ENCODE results near the gene SLC46A2.

The SLC46A2 gene, protein sequence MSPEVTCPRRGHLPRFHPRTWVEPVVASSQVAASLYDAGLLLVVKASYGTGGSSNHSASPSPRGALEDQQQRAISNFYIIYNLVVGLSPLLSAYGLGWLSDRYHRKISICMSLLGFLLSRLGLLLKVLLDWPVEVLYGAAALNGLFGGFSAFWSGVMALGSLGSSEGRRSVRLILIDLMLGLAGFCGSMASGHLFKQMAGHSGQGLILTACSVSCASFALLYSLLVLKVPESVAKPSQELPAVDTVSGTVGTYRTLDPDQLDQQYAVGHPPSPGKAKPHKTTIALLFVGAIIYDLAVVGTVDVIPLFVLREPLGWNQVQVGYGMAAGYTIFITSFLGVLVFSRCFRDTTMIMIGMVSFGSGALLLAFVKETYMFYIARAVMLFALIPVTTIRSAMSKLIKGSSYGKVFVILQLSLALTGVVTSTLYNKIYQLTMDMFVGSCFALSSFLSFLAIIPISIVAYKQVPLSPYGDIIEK

DNA sequence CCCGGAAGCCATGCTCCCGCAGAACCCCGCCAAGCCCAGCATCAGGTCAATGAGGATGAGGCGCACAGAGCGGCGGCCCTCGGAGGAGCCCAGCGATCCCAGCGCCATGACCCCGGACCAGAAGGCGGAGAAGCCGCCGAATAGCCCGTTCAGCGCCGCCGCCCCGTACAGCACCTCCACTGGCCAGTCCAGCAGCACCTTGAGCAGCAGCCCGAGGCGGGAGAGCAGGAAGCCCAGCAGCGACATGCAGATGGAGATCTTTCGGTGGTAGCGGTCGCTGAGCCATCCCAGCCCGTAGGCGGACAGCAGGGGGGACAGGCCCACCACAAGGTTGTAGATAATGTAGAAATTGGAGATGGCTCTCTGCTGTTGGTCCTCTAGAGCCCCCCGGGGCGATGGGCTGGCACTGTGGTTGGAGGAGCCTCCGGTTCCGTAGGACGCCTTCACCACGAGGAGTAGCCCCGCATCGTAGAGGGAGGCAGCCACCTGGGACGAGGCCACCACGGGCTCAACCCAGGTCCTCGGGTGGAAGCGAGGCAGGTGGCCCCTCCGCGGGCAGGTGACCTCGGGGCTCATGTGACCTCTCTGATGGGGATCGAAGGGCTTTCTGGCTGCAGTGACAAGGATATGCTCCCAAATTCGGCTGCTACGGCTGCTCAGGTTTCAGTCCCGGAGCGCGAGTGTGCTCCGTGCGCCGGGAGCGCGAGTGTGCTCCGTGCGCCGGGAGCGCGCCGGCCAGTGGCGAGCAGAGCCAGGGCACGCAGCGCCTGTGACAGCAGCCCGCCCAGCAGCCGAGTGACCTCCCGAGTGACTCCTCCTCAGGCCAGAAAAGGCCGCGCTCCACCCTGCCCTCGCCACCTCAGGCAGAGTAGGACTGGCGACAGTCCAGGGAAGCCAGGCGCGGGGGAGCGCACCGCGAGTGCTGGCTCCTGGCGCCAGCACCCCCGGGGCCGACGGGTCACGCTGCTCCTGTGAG is at the start of gene SLC46A2:
SLC46A2 (minus strand) TSS at position 771 of the 976 bp plus-strand sequence; CDS start at position 576, 195 bp downstream.
- FAIRE-seq, result no peak
- no peak for DNase-seq (ENCODE audit: extremely low spot score, insufficient read length, low read depth)

GRCh38 chr9:112939418-112939817 is 48.7 kb upstream of the SLC46A2 start:
- FAIRE-seq, result no peak
- DNase-seq (ENCODE audit: extremely low spot score, insufficient read length, low read depth), result no peak

GRCh38 chr9:112933696-112934095 is 43.0 kb upstream of the SLC46A2 start:
- no peak for DNase-seq (ENCODE audit: extremely low spot score, insufficient read length, low read depth)
- no peak for FAIRE-seq

- peak; percentile 44 for FAIRE-seq
- peak; percentile 15 for DNase-seq (ENCODE audit: extremely low spot score, insufficient read length, low read depth)
Observed at GRCh38 chr9:112925058-112925641, 34.5 kb upstream of the SLC46A2 start.

DNA sequence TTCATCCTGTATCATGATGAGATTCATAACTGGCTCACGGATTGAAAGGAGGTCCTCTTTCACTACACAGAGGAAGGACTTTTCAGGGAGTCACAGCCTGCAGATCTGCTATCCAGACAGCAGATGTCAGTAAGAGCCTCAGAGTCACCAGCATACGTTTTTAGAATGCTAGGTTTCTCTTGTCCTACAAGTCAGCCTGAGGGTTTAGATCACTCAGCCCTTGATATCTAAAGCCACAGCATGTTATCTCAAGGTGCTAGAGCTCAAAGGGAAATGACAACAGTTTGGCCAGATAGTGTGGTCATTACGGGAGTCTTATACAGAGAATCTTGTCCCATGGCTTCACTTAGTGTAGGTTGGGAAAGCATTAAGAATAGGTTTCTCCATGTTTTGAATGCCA is 30.9 kb upstream of the SLC46A2 start:
- DNase-seq (ENCODE audit: extremely low spot score, insufficient read length, low read depth) (no peak), FAIRE-seq (peak; percentile 63)

GRCh38 chr9:112917987-112918362 is 27.3 kb upstream of the SLC46A2 start:
- FAIRE-seq, result no peak
- no peak for DNase-seq (ENCODE audit: extremely low spot score, insufficient read length, low read depth)

GRCh38 chr9:112917047-112917986 is 26.6 kb upstream of the SLC46A2 start:
- FAIRE-seq, result no peak
- no peak for DNase-seq (ENCODE audit: extremely low spot score, insufficient read length, low read depth)

DNA sequence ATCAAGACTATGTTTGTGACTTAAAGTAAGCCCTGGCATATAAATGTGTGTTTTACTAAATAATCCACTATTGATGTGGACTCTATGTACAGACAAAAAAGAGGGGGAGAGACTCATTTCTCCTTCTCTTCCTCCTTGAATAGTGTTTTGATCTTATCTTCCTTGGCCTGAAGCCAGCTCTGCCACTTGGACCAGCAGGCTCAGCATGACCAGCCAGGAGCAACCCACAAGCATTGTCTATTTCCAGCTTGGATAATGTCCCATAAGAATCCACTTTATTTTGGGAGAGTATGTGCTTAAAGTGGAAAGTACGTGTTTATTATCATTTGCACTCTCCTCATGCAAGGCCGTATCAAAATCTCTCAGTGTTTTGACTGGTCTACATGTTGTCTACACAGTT is 23.8 kb upstream of the SLC46A2 start:
- no peak for DNase-seq (ENCODE audit: extremely low spot score, insufficient read length, low read depth)
- no peak for FAIRE-seq

- DNase-seq (ENCODE audit: extremely low spot score, insufficient read length, low read depth), result no peak
- no peak for FAIRE-seq
Observed at GRCh38 chr9:112913326-112913725, 22.6 kb upstream of the SLC46A2 start.

- FAIRE-seq (no peak), DNase-seq (ENCODE audit: extremely low spot score, insufficient read length, low read depth) (no peak)
Observed at GRCh38 chr9:112912636-112913035, 22.0 kb upstream of the SLC46A2 start.

DNA sequence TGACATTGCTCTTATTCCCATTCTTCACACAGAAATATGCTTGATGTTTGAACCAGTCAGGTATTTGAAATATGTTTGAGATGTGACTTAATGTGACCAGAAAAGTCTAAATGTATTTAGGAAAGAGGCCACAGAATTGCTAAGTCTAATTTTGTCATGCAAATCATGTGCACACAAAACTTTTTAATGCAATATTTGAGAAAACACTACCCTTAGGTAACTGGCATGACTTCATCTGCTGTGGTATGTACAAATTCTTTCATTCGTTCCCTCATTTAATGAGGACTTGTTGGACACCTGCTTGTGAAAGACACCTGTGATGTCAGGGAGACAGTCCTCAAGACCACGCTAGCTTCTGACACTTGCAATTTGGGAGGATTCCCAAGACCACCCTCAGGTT is 21.1 kb upstream of the SLC46A2 start:
- FAIRE-seq (no peak), DNase-seq (ENCODE audit: extremely low spot score, insufficient read length, low read depth) (no peak)

DNA sequence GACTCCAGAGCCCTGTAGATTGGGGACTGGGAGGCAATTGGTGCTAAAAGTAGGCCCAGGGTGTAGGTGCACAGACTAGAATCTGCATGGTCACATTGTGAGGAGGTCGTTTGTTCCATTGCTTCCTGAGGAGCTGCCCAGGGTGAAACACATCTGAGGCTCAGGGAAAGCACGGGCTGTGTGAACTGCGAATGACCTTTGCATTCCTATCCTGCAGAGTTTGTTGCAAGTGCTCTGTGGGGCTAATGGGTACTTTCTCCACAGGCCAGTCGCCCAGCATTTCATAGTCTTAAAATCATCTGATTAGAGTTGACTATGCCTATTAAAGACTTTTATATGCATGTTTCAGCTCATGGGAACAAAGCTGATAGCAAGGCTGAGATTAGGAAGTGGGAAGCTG is 14.4 kb upstream of the SLC46A2 start:
- no peak for FAIRE-seq
- DNase-seq (ENCODE audit: extremely low spot score, insufficient read length, low read depth), result no peak

DNA sequence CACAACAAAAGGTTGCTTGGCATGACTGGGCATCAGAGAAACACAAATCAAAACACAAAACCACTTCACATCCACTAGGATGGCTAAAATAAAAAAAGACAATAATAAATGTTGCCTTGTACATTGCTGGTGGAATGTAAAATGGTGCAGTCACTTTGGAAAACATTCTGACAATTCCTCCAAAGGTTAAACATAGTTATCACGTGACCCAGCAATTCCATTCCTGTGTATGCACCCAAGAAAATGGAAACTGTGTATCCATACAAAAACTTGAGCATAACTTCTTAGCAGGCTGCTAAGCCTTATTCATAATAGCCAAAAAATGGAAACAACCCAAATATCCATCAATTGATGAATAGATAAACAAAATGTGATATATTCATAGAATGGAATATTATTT is 10.2 kb upstream of the SLC46A2 start:
- FAIRE-seq (no peak), DNase-seq (ENCODE audit: extremely low spot score, insufficient read length, low read depth) (no peak)

GRCh38 chr9:112900488-112900887 is 9.8 kb upstream of the SLC46A2 start:
- no peak for FAIRE-seq
- no peak for DNase-seq (ENCODE audit: extremely low spot score, insufficient read length, low read depth)

GRCh38 chr9:112898872-112899311 is 8.2 kb upstream of the SLC46A2 start:
- FAIRE-seq, result no peak
- DNase-seq (ENCODE audit: extremely low spot score, insufficient read length, low read depth), result no peak

DNA sequence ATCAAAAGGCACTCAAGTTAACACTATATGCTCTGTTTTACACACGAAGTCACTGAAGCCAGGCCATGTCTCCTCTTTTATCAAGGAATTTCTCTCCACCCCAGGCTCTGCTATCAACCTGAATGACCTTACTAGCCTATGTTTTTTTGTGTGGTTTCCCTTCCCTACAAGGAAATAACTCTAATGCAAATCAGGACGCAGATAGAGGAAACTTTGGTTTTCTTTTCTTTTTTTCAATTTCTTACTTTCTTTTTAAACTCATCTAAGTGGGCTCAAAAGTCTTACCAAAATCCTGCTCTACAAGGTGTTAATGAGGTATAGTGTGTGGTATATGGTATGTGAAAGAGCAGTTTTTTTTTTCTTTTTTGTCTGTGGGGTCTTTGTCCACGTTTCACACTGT is 5.5 kb upstream of the SLC46A2 start:
- DNase-seq (ENCODE audit: extremely low spot score, insufficient read length, low read depth) (no peak), FAIRE-seq (peak; percentile 53)

- no peak for DNase-seq (ENCODE audit: extremely low spot score, insufficient read length, low read depth)
- no peak for FAIRE-seq
Observed at GRCh38 chr9:112894699-112895098, 4.0 kb upstream of the SLC46A2 start.

DNA sequence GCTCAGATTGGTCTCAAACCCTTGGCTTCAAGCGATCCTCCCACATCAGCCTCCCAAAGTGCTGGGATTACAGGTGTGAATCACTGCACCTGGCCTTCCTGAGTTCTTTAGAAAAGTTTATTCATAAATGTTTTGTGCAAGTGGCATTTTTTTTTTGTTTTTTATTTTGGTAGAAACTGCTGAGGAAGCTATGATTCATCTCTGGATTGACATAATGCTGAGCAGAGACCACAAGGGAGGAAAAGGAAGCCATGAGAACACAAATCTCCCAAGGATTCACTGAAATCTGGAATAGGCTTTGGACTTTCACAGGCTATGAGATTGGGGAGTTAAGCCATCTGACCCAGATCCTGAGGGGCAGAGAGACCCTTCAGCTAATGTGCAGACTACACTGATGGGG is 3.4 kb upstream of the SLC46A2 start:
- DNase-seq (ENCODE audit: extremely low spot score, insufficient read length, low read depth) (no peak), FAIRE-seq (no peak)

GRCh38 chr9:112892981-112893380 is 2.3 kb upstream of the SLC46A2 start:
- DNase-seq (ENCODE audit: extremely low spot score, insufficient read length, low read depth) (no peak), FAIRE-seq (no peak)

Measured in GM18507 (cell line).